Occipital lobe (tissue), 2 donors: ENCODE measurements around the gene ERGIC1. TPM values are rescaled to one million over a fixed set of nuclear protein-coding genes. Genes with fewer than 3 reads are reported as not detected.
A peak's percentile ranks its signal among the peaks of the same experiment; 100 is the strongest.
"Not testable (repeated sequence)": the region's sequence is repeated elsewhere in the genome, so short reads cannot be mapped to it uniquely, and the experiment has no call there.

ENCODE experiments used
- DNase-seq: peaks from one replicate; lab custom pipeline; 2025; lab: John Stamatoyannopoulos, UW
- total RNA-seq: library from RNA; depleted of rRNA; stranded (reverse); fragments of >200 nt; gene quantifications from one replicate; pipeline ENCODE4 v1.2.3, GENCODE V29; 2014

The ERGIC1 gene
- total RNA-seq, 1 donor from 2014 or later = 41.5 TPM

- DNase-seq = no peak
These were observed 12.6 kb downstream of the ERGIC1 start for GRCh38 chr5:172846677-172847076.

GRCh38 chr5:172847584-172847983 is 13.5 kb downstream of the ERGIC1 start:
- not testable (repeated sequence) for DNase-seq

GRCh38 chr5:172848419-172848818 is 14.4 kb downstream of the ERGIC1 start:
- DNase-seq = no peak

GRCh38 chr5:172849606-172850453 is 15.8 kb downstream of the ERGIC1 start:
- no peak for DNase-seq

GRCh38 chr5:172850454-172850797 is 16.4 kb downstream of the ERGIC1 start:
- DNase-seq = no peak

GRCh38 chr5:172851254-172851653 is 17.2 kb downstream of the ERGIC1 start:
- DNase-seq = not testable (repeated sequence)

- DNase-seq = no peak
These were observed 18.7 kb downstream of the ERGIC1 start for GRCh38 chr5:172852490-172853354.

GRCh38 chr5:172853355-172853975 is 19.4 kb downstream of the ERGIC1 start:
- no peak for DNase-seq

- DNase-seq = no peak
These were observed 20.4 kb downstream of the ERGIC1 start for GRCh38 chr5:172854451-172854871.

GRCh38 chr5:172854971-172855370 is 20.9 kb downstream of the ERGIC1 start:
- no peak for DNase-seq

- no peak for DNase-seq
These were observed 21.7 kb downstream of the ERGIC1 start for GRCh38 chr5:172855597-172856292.

GRCh38 chr5:172856336-172856735 is 22.3 kb downstream of the ERGIC1 start:
- no peak for DNase-seq

GRCh38 chr5:172857982-172858381 is 23.9 kb downstream of the ERGIC1 start:
- DNase-seq = no peak

- DNase-seq = no peak
These were observed 24.5 kb downstream of the ERGIC1 start for GRCh38 chr5:172858511-172858989.

GRCh38 chr5:172858990-172859811 is 25.1 kb downstream of the ERGIC1 start:
- no peak for DNase-seq

GRCh38 chr5:172859966-172860365 is 25.9 kb downstream of the ERGIC1 start:
- no peak for DNase-seq

- DNase-seq = peak; percentile 78
These were observed 26.7 kb downstream of the ERGIC1 start for GRCh38 chr5:172860520-172861443.

GRCh38 chr5:172861461-172861860 is 27.4 kb downstream of the ERGIC1 start:
- DNase-seq = no peak

GRCh38 chr5:172862165-172862801 is 28.2 kb downstream of the ERGIC1 start:
- no peak for DNase-seq
